ENCODE data around the gene ATP8B4.

Gene ATP8B4

DNA sequence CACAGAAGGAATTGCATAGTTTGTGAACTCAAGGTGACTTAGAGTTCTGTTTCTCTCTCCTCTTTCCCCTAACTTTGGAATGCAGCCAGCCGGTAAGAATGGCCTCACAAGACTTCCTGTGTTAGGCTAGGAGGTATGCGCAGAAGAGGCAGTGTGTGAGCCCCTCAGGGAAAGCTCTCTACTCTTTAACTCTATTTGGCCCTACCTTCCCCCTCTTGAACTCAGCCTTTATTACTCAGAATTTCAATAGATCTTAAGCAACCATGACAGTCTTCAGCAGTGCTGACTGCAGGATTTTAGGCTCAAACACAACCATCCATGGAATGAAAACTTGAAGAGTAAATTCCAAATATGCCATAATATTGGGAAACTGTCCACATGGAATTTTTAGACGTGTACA is 288.6 kb downstream of the ATP8B4 start:
- TF ChIP-seq, protein P1, sequence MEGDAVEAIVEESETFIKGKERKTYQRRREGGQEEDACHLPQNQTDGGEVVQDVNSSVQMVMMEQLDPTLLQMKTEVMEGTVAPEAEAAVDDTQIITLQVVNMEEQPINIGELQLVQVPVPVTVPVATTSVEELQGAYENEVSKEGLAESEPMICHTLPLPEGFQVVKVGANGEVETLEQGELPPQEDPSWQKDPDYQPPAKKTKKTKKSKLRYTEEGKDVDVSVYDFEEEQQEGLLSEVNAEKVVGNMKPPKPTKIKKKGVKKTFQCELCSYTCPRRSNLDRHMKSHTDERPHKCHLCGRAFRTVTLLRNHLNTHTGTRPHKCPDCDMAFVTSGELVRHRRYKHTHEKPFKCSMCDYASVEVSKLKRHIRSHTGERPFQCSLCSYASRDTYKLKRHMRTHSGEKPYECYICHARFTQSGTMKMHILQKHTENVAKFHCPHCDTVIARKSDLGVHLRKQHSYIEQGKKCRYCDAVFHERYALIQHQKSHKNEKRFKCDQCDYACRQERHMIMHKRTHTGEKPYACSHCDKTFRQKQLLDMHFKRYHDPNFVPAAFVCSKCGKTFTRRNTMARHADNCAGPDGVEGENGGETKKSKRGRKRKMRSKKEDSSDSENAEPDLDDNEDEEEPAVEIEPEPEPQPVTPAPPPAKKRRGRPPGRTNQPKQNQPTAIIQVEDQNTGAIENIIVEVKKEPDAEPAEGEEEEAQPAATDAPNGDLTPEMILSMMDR (IDR thresholded peaks at IDR 0.05) = no peak

DNA sequence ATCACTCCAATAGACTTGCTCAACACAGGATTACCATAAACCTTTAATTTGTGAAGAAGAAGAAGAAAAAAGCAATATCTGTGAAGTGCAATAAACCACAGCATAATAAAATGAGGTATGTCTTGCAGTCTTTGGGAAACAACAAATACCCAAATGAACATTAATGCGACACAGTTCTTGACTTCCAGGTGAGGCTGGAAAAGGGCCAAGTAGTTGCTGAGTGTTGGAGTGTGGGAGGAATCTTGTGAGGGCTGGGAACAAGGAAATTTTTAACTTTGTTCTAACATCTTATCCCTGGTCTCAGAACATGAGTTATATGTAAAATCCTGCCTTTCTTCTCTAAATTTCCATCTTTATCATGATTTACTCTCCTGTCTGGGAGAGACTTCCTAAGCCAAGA is 291.7 kb downstream of the ATP8B4 start:
- TF ChIP-seq, protein P1 (IDR thresholded peaks at IDR 0.05) = no peak

DNA sequence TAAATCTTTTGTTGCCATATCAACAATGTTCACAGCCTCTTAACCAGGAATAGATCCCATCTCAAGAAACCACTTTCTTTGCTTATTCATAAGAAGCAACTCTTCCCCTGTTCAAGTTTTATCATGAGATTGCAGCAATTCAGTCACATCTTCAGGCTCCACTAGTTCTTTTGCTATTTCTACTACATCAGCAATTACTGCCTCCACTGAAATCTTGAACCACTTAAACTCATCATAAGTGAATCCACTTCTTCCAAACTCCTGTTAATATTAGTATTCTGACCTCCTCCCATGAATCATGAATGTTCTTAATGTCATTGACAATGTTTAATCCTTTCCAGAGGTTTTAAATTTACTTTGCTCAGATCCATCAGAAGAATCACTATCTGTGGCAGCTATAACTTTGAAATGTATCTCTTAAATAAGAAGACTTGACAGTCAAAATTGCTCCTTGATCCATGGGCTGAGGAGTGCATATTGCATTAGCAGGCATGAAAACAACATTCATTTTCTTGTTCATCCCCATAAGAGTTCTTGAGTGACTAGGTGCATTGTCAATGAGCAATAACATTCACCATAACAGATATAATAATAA is 292.3 kb downstream of the ATP8B4 start:
- TF ChIP-seq, protein P1 (IDR thresholded peaks at IDR 0.05) = no peak

DNA sequence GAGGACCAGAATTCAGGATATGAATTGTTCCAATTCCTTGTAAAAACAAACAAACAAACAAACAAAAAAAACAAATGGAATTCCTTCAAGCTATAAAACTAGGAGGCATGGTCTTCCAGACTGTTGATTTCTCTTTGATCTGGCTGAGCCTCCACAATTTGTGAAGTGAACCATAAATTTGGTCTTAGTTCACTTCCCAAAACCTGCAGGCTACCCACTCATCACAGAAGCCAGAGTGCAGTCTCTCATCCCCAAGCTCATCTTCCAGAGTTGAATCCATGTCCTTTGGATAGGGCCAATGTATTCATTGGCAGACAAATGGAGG is 294.3 kb downstream of the ATP8B4 start:
- TF ChIP-seq, protein P1 (IDR thresholded peaks at IDR 0.05) = no peak

DNA sequence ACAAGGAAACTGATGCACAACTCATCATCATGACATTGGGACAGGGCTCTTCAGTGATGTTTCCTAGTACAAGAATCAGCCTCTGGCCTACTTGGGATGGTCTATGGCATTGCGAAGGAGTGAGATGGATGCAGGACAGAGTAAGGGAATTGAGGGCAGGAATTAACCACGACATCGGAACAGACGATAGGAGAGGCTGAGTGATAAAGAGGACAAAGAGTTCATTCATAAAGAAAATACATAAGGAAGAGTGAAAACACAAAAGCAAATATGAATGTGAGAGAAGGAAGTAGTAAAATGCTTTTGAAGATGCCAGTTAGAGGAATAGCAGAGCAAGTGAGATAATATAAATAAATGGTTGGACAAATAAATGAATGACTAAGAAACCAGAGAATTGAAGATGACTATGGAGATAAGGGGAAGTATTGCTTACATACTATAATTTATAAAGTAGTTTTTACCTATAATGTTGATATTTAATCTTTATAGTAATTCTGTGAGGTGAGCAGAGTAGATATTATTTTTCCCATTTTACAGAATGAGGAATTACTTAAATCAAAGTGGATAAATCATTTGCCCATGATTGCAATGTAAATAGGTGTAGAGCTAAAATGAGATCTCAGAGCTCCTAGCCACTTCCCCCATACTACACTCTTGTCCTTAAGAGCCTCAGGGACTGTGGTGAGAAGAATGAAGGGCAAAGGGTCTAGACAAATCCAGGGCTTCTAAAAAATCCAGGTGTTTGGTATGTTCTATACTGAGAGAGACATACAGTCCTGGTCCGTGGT is 294.9 kb downstream of the ATP8B4 start:
- TF ChIP-seq, protein P1 (IDR thresholded peaks at IDR 0.05) = no peak

DNA sequence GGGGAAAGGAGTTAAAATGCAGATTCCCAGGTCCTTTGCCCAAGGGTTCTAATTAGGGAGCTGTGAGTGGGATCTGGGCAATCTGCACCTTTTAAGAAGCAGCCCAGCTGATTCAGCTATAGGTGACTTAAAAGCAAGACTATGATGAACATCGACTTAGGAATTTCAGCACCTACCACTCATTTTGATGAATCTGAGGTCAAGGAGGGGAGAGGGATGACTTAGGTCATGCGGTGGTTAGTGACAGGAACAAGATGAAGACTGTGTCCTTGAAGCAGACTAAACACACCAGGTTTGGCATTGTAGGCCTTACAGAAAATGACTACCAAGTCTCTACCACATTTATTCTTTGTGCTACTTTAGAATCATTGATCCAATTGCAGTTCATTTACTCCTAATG is 301.9 kb downstream of the ATP8B4 start:
- TF ChIP-seq, protein P1 (IDR thresholded peaks at IDR 0.05) = no peak

DNA sequence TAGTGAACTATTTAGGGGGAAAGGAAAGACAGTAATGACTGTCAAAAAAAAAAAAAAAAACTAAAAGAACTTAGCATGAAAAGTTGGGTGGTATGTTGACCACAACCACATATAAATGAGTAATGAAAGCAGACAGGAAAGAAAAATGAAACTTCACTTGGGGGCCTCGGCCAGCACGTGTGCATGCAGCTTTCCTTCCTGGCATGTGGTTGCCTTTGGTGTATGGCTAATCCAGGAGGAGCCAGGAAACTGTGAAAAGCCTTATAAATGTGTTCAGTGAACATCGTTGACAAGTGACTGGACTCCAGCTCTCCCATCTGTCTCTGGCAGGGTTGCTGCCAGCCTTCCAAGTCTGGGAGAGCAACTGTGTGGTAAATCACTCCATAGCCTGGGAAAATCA is 303.1 kb downstream of the ATP8B4 start:
- TF ChIP-seq, protein P1 (IDR thresholded peaks at IDR 0.05) = no peak
